C4-2B (cell line): ENCODE results near the gene GAK.

Experiments
- CTCF ChIP-seq: fragments of 450-650 bp; conservative IDR thresholded peaks from 2 replicates; pipeline ENCODE4 v1.5.1; 2017; ENCODE audit warnings: mild to moderate bottlenecking
- ZFX ChIP-seq: fragments of 450-650 bp; IDR thresholded peaks from 2 replicates; pipeline ENCODE4 v1.6.1; 2017

- no peak for TF ChIP-seq ZFX
- no peak for TF ChIP-seq CTCF
Measured at GRCh38 chr4:867526-868250, 64.4 kb downstream of the GAK start.
